Measurements from ENCODE around the gene SLC17A9. TPM values are rescaled to one million over a fixed set of nuclear protein-coding genes. Genes with fewer than 3 reads are reported as not detected.
A peak's percentile ranks its signal among the peaks of the same experiment; 100 is the strongest.

Gene SLC17A9
- total and polyA plus RNA-seq, 8 donors = 0.63 to 7.7 (median 3.1) TPM

GRCh38 chr20:62927128-62927705 is 25.3 kb upstream of the SLC17A9 start:
- WGBS, 2 donors = 63 to 73% methylated on average over 11 to 12 of the region's 12 CpGs
- FAIRE-seq (no peak), ATAC-seq (no peak), DNase-seq (no peak)
- Histone ChIP-seq H3K27me3 (no peaks in the 10 kb centered on the region), H3K36me3 (no peaks in the 10 kb centered on the region), H3K4me1 (peaks cover 38 to 58% (median 45%) of the 10 kb centered on the region in 3 donors), H3K4me3 (peak overlapping the region in 3 of 4 donors; percentile 95 to 99 (median 98)), H3K27ac (peak overlapping the region in 2 of 4 donors; percentile 90 to 97), H3K9me3 (no peaks in the 10 kb centered on the region)
- intact Hi-C loops (cut with DNase I) = no loop called here
- TF ChIP-seq CTCF (IDR thresholded peaks at IDR 0.05) = no peak

GRCh38 chr20:62928246-62928939 is 24.1 kb upstream of the SLC17A9 start:
- Histone ChIP-seq H3K4me3 (peak overlapping the region; percentile 29 to 53 (median 34)), H3K36me3 (no peaks in the 10 kb centered on the region), H3K4me1 (peaks cover 26 to 46% (median 41%) of the 10 kb centered on the region in 3 donors), H3K9me3 (no peaks in the 10 kb centered on the region), H3K27me3 (no peaks in the 10 kb centered on the region), H3K27ac (peak overlapping the region; percentile 37 to 84 (median 61))
- WGBS, 2 donors = 45 to 55% methylated on average over 14 of the region's 14 CpGs
- intact Hi-C loops (cut with DNase I) = no loop called here
- FAIRE-seq (no peak), DNase-seq (no peak), ATAC-seq (no peak)
- no peak for TF ChIP-seq CTCF (IDR thresholded peaks at IDR 0.05)

- Histone ChIP-seq H3K36me3 (no peaks in the 10 kb centered on the region), H3K27me3 (no peaks in the 10 kb centered on the region), H3K9me3 (no peaks in the 10 kb centered on the region), H3K4me1 (peaks cover 19 to 39% (median 35%) of the 10 kb centered on the region in 3 donors), H3K4me3 (peak overlapping the region; percentile 29 to 53 (median 34)), H3K27ac (peak overlapping the region; percentile 37 to 84 (median 61))
- DNase-seq (peak; percentile 70 to 89 (median 76)), ATAC-seq (peak; percentile 38 to 70 (median 54)), FAIRE-seq (no peak)
- no peak for TF ChIP-seq CTCF (IDR thresholded peaks at IDR 0.05)
- intact Hi-C loops (cut with DNase I) = no loop called here
- WGBS, 2 donors = 3 to 4% methylated on average over 40 to 44 of the region's 44 CpGs
Observed at GRCh38 chr20:62929051-62929538, 23.4 kb upstream of the SLC17A9 start.

GRCh38 chr20:62931464-62931863 is 21.0 kb upstream of the SLC17A9 start:
- no peak for ATAC-seq
- intact Hi-C loops (cut with DNase I) = no loop called here
- Histone ChIP-seq H3K36me3 (no peaks in the 10 kb centered on the region), H3K4me1 (peaks cover 26 to 38% (median 32%) of the 10 kb centered on the region in 3 donors), H3K9me3 (no peaks in the 10 kb centered on the region), H3K27ac (no peak overlapping the region), H3K27me3 (no peaks in the 10 kb centered on the region), H3K4me3 (no peak overlapping the region)
- 71 to 83% methylated on average over 9 of the region's 9 CpGs for WGBS, 2 donors
- no peak for FAIRE-seq
- no peak for DNase-seq
- TF ChIP-seq CTCF (IDR thresholded peaks at IDR 0.05) = no peak

GRCh38 chr20:62933966-62934365 is 18.5 kb upstream of the SLC17A9 start:
- Histone ChIP-seq H3K27me3 (no peaks in the 10 kb centered on the region), H3K9me3 (no peaks in the 10 kb centered on the region), H3K36me3 (no peaks in the 10 kb centered on the region), H3K4me1 (peaks cover 12 to 20% (median 15%) of the 10 kb centered on the region in 3 donors), H3K4me3 (no peak overlapping the region), H3K27ac (no peak overlapping the region)
- FAIRE-seq (no peak), ATAC-seq (no peak), DNase-seq (no peak)
- intact Hi-C loops (cut with DNase I) = no loop called here
- TF ChIP-seq CTCF (IDR thresholded peaks at IDR 0.05) = no peak
- WGBS, 2 donors = 57 to 70% methylated on average over 3 of the region's 3 CpGs
